ENCODE data around the gene CAT. TPM values are rescaled to one million over a fixed set of nuclear protein-coding genes. Genes with fewer than 3 reads are reported as not detected.

Gene CAT
- polyA plus RNA-seq, 3 donors: 122 to 432 (median 429) TPM

DNA sequence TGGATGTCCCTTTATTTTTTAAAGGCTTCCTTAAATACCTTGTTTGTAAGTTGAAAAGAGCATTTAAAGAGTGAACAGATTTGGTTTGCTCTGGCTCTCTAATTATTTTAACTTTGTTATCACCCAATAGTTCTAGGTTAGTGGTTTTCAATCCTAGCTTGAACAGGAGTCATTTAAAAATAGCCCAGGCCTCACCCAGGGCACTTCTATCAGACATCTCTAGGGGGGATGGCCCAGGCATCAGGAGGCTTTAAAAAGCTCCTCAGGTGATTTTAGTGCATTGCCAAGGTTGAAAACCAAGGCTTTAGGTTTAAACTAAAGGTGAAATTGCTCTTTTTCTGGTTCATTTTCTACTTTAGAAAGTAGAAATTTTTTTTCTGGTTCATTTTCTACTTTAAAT lies 8.3 kb downstream of the CAT start:
- Mint-ChIP-seq H3K9me3 (peaks cover 0 to 3% (median 0%) of the 10 kb centered on the region in 7 donors), H3K36me3 (peaks cover 19 to 38% of the 10 kb centered on the region in 2 donors), H3K27ac (peak overlapping the region in 3 of 7 donors; percentile 5 to 88 (median 85)), H3K4me3 (no peak overlapping the region), H3K4me1 (peaks cover 96% of the 10 kb centered on the region), H3K27me3 (ENCODE audit: low read depth in 3 of 3) (no peaks in the 10 kb centered on the region)
- H3K79me2 ChIP-seq (ENCODE audit: insufficient read depth, low read length): peaks cover 92% of the 10 kb centered on the region
- H3K9ac ChIP-seq (ENCODE audit: insufficient read depth, low read length, poor library complexity, severe bottlenecking): no peak overlapping the region
- DNase-seq: no peak
- H3K4me3 ChIP-seq (replicated peaks in 1 of 3; ENCODE audit: low read depth in 2 of 3, low read length in 3 of 3): no peak overlapping the region
- peaks cover 10 to 16% of the 10 kb centered on the region in 2 donors for H3K36me3 ChIP-seq (replicated peaks in 1 of 2; ENCODE audit: control insufficient read depth in 1 of 2, insufficient read depth in 2 of 2, low read length in 2 of 2)
- intact Hi-C loops (cut with micrococcal nuclease): no loop called here
- H3K27me3 ChIP-seq (ENCODE audit: control insufficient read depth in 2 of 2, insufficient read depth in 2 of 2, low read length in 2 of 2): no peaks in the 10 kb centered on the region
- H3K27ac ChIP-seq (ENCODE audit: low read depth in 1 of 2, low read length in 2 of 2): peak overlapping the region in 1 of 2 donors; percentile 66
- no peaks in the 10 kb centered on the region for H3K9me3 ChIP-seq (replicated peaks in 1 of 2; ENCODE audit: control insufficient read depth in 1 of 2, insufficient read depth in 1 of 2, low read length in 2 of 2)
- TF ChIP-seq CTCF (IDR thresholded peaks at IDR 0.05): no peak
- H3K4me1 ChIP-seq (ENCODE audit: control insufficient read depth in 1 of 2, insufficient read depth in 2 of 2, low read length in 2 of 2): peaks cover 92 to 100% of the 10 kb centered on the region in 2 donors
- H3K4me2 ChIP-seq (replicated peaks; ENCODE audit: extremely low read depth, low read length, poor library complexity, severe bottlenecking): no peak overlapping the region
- H2AFZ ChIP-seq (ENCODE audit: insufficient read depth, low read depth, low read length, poor library complexity, severe bottlenecking): no peak overlapping the region
- H4K20me1 ChIP-seq (ENCODE audit: insufficient read depth, low read length): peaks cover 86% of the 10 kb centered on the region

GRCh38 chr11:34448223-34448994 lies 9.7 kb downstream of the CAT start:
- peaks cover 0 to 3% (median 0%) of the 10 kb centered on the region in 7 donors for H3K9me3 Mint-ChIP-seq
- no peak for TF ChIP-seq CTCF (IDR thresholded peaks at IDR 0.05)
- peak overlapping the region in 6 of 7 donors; percentile 53 to 86 (median 82) for H3K27ac Mint-ChIP-seq
- Histone ChIP-seq H3K36me3 (replicated peaks in 1 of 2; ENCODE audit: control insufficient read depth in 1 of 2, insufficient read depth in 2 of 2, low read length in 2 of 2) (peaks cover 24 to 29% of the 10 kb centered on the region in 2 donors), H3K4me2 (replicated peaks; ENCODE audit: extremely low read depth, low read length, poor library complexity, severe bottlenecking) (peak overlapping the region; percentile 15), H4K20me1 (ENCODE audit: insufficient read depth, low read length) (peaks cover 77% of the 10 kb centered on the region), H3K79me2 (ENCODE audit: insufficient read depth, low read length) (peaks cover 92% of the 10 kb centered on the region), H2AFZ (ENCODE audit: insufficient read depth, low read depth, low read length, poor library complexity, severe bottlenecking) (no peak overlapping the region), H3K27ac (ENCODE audit: low read depth in 1 of 2, low read length in 2 of 2) (peak overlapping the region in 1 of 2 donors; percentile 66), H3K9me3 (replicated peaks in 1 of 2; ENCODE audit: control insufficient read depth in 1 of 2, insufficient read depth in 1 of 2, low read length in 2 of 2) (no peaks in the 10 kb centered on the region), H3K27me3 (ENCODE audit: control insufficient read depth in 2 of 2, insufficient read depth in 2 of 2, low read length in 2 of 2) (no peaks in the 10 kb centered on the region), H3K4me1 (ENCODE audit: control insufficient read depth in 1 of 2, insufficient read depth in 2 of 2, low read length in 2 of 2) (peaks cover 83 to 91% of the 10 kb centered on the region in 2 donors), H3K4me3 (replicated peaks in 1 of 3; ENCODE audit: low read depth in 2 of 3, low read length in 3 of 3) (peak overlapping the region in 1 of 3 experiments; percentile 11), H3K9ac (ENCODE audit: insufficient read depth, low read length, poor library complexity, severe bottlenecking) (no peak overlapping the region)
- H3K36me3 Mint-ChIP-seq: peaks cover 30 to 44% of the 10 kb centered on the region in 2 donors
- H3K27me3 Mint-ChIP-seq (ENCODE audit: low read depth in 3 of 3): no peaks in the 10 kb centered on the region
- H3K4me3 Mint-ChIP-seq: peak overlapping the region in 1 of 2 donors; percentile 53
- 50% methylated on average over 10 of the region's 11 CpGs for WGBS (ENCODE audit: insufficient coverage)
- DNase-seq: no peak
- H3K4me1 Mint-ChIP-seq: peaks cover 87% of the 10 kb centered on the region
- intact Hi-C loops (cut with micrococcal nuclease): no loop called here
